Measurements from ENCODE around the gene GSG1.

GRCh38 chr12:13124656-13125505 lies 21.4 kb upstream of the GSG1 start:
- no peak for TF ChIP-seq ELF4 (IDR thresholded peaks at IDR 0.05)
- no peak for TF ChIP-seq LEF1 (IDR thresholded peaks at IDR 0.05; ENCODE audit: borderline replicate concordance)
- TF ChIP-seq, protein P1, sequence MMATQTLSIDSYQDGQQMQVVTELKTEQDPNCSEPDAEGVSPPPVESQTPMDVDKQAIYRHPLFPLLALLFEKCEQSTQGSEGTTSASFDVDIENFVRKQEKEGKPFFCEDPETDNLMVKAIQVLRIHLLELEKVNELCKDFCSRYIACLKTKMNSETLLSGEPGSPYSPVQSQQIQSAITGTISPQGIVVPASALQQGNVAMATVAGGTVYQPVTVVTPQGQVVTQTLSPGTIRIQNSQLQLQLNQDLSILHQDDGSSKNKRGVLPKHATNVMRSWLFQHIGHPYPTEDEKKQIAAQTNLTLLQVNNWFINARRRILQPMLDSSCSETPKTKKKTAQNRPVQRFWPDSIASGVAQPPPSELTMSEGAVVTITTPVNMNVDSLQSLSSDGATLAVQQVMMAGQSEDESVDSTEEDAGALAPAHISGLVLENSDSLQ (IDR thresholded peaks at IDR 0.05): no peak
- TF ChIP-seq FOXM1 (IDR thresholded peaks at IDR 0.05; ENCODE audit: borderline replicate concordance): no peak
- no peak for TF ChIP-seq HDGF (IDR thresholded peaks at IDR 0.05; ENCODE audit: borderline replicate concordance)
- TF ChIP-seq SP1 (IDR thresholded peaks at IDR 0.05): no peak
- no peak for TF ChIP-seq ARNT (IDR thresholded peaks at IDR 0.05)
- TF ChIP-seq BHLHE40 (IDR thresholded peaks at IDR 0.05; ENCODE audit: borderline replicate concordance): no peak
- no peak for TF ChIP-seq TARDBP (IDR thresholded peaks at IDR 0.05)
- TF ChIP-seq ZNF384 (IDR thresholded peaks at IDR 0.05): no peak
- no peak for TF ChIP-seq SUZ12 (IDR thresholded peaks at IDR 0.05)
- no peak for TF ChIP-seq FOXA1 (IDR thresholded peaks at IDR 0.05)
- no peak for TF ChIP-seq CTBP1 (IDR thresholded peaks at IDR 0.05; ENCODE audit: borderline replicate concordance)

Measured in HEK293T (cell line).